ENCODE data around the gene TMEM115.

TMEM115 gene

DNA sequence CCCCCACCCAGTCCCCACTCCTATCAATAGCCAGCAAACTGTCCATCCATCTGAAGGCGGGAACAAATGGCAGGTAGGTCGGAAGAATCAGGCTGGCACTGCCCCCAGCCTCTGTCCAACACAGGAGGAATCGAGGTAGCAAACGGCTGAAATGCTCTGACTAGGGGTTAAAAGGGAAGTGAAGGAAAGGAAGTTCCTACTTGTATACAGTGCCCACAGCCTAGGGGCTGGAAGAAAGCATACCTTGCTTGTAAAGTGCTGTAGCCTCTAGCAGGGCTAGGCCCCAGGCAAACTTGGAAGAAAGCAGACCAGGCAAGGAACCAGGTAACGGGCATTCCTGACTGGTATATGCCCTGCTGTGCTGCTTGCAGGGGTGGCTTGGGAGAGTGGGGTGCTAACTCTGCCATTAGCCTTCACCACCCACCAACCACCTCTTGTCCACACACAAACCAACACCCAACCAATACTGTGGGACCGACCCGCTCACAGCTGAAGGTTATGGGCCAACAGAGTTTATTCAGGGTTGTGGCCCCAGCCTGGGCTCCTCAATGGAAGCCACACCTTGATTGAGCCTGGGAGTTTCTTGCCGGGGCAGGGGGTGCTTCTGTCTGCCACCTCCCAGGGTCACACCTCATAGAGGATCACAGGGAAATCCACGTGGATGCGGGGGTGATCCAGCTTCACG lies 33.7 kb downstream of the TMEM115 start:
- TF ChIP-seq, protein P1, sequence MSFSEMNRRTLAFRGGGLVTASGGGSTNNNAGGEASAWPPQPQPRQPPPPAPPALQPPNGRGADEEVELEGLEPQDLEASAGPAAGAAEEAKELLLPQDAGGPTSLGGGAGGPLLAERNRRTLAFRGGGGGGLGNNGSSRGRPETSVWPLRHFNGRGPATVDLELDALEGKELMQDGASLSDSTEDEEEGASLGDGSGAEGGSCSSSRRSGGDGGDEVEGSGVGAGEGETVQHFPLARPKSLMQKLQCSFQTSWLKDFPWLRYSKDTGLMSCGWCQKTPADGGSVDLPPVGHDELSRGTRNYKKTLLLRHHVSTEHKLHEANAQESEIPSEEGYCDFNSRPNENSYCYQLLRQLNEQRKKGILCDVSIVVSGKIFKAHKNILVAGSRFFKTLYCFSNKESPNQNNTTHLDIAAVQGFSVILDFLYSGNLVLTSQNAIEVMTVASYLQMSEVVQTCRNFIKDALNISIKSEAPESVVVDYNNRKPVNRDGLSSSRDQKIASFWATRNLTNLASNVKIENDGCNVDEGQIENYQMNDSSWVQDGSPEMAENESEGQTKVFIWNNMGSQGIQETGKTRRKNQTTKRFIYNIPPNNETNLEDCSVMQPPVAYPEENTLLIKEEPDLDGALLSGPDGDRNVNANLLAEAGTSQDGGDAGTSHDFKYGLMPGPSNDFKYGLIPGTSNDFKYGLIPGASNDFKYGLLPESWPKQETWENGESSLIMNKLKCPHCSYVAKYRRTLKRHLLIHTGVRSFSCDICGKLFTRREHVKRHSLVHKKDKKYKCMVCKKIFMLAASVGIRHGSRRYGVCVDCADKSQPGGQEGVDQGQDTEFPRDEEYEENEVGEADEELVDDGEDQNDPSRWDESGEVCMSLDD (tag by site-specific recombination; IDR thresholded peaks at IDR 0.05) = no peak
- no peak for TF ChIP-seq ZNF350 (tag by site-specific recombination; IDR thresholded peaks at IDR 0.05)
- TF ChIP-seq ZNF423 (tag by site-specific recombination; IDR thresholded peaks at IDR 0.05) = no peak
- TF ChIP-seq ZNF843 (tag by site-specific recombination; IDR thresholded peaks at IDR 0.05) = no peak
- no peak for TF ChIP-seq ZBTB7A (tag by site-specific recombination; IDR thresholded peaks at IDR 0.05; ENCODE audit: low read depth)
- no peak for TF ChIP-seq ZNF596 (tag by site-specific recombination; IDR thresholded peaks at IDR 0.05)
- TF ChIP-seq ZNF121 (tag by site-specific recombination; IDR thresholded peaks at IDR 0.05) = no peak
- no peak for TF ChIP-seq GLI2 (tag by site-specific recombination; IDR thresholded peaks at IDR 0.05; ENCODE audit: borderline replicate concordance, low read depth)
- TF ChIP-seq ZSCAN16 (tag by site-specific recombination; IDR thresholded peaks at IDR 0.05) = no peak
- no peak for TF ChIP-seq ZNF184 (tag by site-specific recombination; IDR thresholded peaks at IDR 0.05)
- TF ChIP-seq, protein P2, sequence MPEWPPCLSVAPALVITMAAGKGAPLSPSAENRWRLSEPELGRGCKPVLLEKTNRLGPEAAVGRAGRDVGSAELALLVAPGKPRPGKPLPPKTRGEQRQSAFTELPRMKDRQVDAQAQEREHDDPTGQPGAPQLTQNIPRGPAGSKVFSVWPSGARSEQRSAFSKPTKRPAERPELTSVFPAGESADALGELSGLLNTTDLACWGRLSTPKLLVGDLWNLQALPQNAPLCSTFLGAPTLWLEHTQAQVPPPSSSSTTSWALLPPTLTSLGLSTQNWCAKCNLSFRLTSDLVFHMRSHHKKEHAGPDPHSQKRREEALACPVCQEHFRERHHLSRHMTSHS (tag by site-specific recombination; IDR thresholded peaks at IDR 0.05) = no peak
- TF ChIP-seq, protein P3, sequence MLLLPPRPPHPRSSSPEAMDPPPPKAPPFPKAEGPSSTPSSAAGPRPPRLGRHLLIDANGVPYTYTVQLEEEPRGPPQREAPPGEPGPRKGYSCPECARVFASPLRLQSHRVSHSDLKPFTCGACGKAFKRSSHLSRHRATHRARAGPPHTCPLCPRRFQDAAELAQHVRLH (tag by site-specific recombination; IDR thresholded peaks at IDR 0.05) = no peak
- H3K4me3 ChIP-seq (ENCODE audit: low read depth, low read length) = no peak overlapping the region
- H3K4me1 ChIP-seq (ENCODE audit: control insufficient read depth, insufficient read depth, low read length) = no peaks in the 10 kb centered on the region
- H3K36me3 ChIP-seq (ENCODE audit: control insufficient read depth in 2 of 2, insufficient read depth in 1 of 2, low read length in 2 of 2) = peaks cover 3 to 51% of the 10 kb centered on the region in 2 experiments
- H3K27ac ChIP-seq (ENCODE audit: extremely low read depth, low read depth, low read length) = no peak overlapping the region
- H3K9me3 ChIP-seq (ENCODE audit: control insufficient read depth, insufficient read depth, low read depth, low read length) = no peaks in the 10 kb centered on the region
- ChIA-PET CTCF (interaction anchor here (0.7 to 3.0 kb wide), 10 partner anchors 11 to 216 kb away, joined by 3 to 21 read pairs (median 6); partner anchors contain the start of gene LSMEM2), POLR2A (interaction anchor here (2.5 kb wide), 1 partner anchor 26 kb away, joined by 12 read pairs; the partner anchor contains the start of genes HYAL3 and NAA80)

DNA sequence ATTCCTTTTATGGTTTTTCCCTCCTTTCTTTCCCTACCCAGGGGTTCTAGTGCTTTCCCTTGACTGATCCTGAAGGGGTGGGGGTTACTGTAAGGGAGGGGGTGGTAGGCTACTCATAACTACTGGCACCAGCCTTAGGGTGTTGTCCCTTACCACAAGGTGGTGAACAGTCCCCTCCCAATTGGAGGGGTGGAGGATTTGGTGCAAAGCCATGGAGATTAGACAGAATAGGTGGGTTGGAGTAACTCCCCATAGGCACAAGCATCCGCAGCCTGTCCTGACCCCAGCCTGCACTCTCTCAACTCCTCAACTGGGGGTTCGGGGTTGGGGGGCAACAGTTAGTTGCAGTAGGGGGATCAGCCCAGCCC lies 34.2 kb downstream of the TMEM115 start:
- H3K36me3 ChIP-seq (ENCODE audit: control insufficient read depth in 2 of 2, insufficient read depth in 1 of 2, low read length in 2 of 2) = peaks cover 3 to 46% of the 10 kb centered on the region in 2 experiments
- TF ChIP-seq ZFP37 (tag by site-specific recombination; IDR thresholded peaks at IDR 0.05) (no peak), ZNF138 (tag by site-specific recombination; IDR thresholded peaks at IDR 0.05; ENCODE audit: borderline replicate concordance) (no peak), ZNF664 (tag by site-specific recombination; IDR thresholded peaks at IDR 0.05) (no peak), ZNF777 (tag by site-specific recombination; IDR thresholded peaks at IDR 0.05; ENCODE audit: borderline replicate concordance) (no peak), ZNF223 (tag by site-specific recombination; IDR thresholded peaks at IDR 0.05) (no peak), REPIN1 (tag by site-specific recombination; IDR thresholded peaks at IDR 0.05; ENCODE audit: low read depth) (no peak), ZNF48 (tag by site-specific recombination; IDR thresholded peaks at IDR 0.05) (no peak), ZNF157 (tag by site-specific recombination; IDR thresholded peaks at IDR 0.05) (no peak), ZNF2 (tag by site-specific recombination; IDR thresholded peaks at IDR 0.05) (no peak)
- TF ChIP-seq, protein P4, sequence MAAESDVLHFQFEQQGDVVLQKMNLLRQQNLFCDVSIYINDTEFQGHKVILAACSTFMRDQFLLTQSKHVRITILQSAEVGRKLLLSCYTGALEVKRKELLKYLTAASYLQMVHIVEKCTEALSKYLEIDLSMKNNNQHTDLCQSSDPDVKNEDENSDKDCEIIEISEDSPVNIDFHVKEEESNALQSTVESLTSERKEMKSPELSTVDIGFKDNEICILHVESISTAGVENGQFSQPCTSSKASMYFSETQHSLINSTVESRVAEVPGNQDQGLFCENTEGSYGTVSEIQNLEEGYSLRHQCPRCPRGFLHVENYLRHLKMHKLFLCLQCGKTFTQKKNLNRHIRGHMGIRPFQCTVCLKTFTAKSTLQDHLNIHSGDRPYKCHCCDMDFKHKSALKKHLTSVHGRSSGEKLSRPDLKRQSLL (tag by site-specific recombination; IDR thresholded peaks at IDR 0.05) = no peak
- TF ChIP-seq, protein P5, sequence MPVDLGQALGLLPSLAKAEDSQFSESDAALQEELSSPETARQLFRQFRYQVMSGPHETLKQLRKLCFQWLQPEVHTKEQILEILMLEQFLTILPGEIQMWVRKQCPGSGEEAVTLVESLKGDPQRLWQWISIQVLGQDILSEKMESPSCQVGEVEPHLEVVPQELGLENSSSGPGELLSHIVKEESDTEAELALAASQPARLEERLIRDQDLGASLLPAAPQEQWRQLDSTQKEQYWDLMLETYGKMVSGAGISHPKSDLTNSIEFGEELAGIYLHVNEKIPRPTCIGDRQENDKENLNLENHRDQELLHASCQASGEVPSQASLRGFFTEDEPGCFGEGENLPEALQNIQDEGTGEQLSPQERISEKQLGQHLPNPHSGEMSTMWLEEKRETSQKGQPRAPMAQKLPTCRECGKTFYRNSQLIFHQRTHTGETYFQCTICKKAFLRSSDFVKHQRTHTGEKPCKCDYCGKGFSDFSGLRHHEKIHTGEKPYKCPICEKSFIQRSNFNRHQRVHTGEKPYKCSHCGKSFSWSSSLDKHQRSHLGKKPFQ (tag by site-specific recombination; IDR thresholded peaks at IDR 0.05) = no peak
- TF ChIP-seq, protein P6, sequence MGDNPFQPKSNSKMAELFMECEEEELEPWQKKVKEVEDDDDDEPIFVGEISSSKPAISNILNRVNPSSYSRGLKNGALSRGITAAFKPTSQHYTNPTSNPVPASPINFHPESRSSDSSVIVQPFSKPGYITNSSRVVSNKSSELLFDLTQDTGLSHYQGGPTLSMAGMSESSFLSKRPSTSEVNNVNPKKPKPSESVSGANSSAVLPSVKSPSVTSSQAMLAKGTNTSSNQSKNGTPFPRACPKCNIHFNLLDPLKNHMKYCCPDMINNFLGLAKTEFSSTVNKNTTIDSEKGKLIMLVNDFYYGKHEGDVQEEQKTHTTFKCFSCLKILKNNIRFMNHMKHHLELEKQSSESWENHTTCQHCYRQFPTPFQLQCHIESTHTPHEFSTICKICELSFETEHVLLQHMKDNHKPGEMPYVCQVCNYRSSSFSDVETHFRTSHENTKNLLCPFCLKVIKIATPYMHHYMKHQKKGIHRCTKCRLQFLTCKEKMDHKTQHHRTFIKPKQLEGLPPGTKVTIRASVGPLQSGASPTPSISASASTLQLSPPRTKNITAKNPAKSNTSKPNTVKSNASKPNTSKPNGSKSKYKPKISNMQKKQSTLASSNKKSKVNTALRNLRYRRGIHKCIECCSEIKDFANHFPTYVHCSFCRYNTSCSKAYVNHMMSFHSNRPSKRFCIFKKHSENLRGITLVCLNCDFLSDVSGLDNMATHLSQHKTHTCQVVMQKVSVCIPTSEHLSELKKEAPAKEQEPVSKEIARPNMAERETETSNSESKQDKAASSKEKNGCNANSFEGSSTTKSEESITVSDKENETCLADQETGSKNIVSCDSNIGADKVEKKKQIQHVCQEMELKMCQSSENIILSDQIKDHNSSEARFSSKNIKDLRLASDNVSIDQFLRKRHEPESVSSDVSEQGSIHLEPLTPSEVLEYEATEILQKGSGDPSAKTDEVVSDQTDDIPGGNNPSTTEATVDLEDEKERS (tag by site-specific recombination; IDR thresholded peaks at IDR 0.05) = no peak
- no peaks in the 10 kb centered on the region for H3K9me3 ChIP-seq (ENCODE audit: control insufficient read depth, insufficient read depth, low read depth, low read length)
- ChIA-PET POLR2A (interaction anchor here (1.6 to 2.5 kb wide), 2 partner anchors 26 to 130 kb away, joined by 4 to 12 read pairs; partner anchors contain the start of genes HYAL3 and NAA80), CTCF (interaction anchor here (0.6 to 3.0 kb wide), 13 partner anchors 12 to 200 kb away, joined by 3 to 21 read pairs (median 5); partner anchors contain the start of genes HYAL3, LSMEM2 and NAA80)
- no peak overlapping the region for H3K27ac ChIP-seq (ENCODE audit: extremely low read depth, low read depth, low read length)
- H3K4me3 ChIP-seq (ENCODE audit: low read depth, low read length) = no peak overlapping the region
- no peaks in the 10 kb centered on the region for H3K4me1 ChIP-seq (ENCODE audit: control insufficient read depth, insufficient read depth, low read length)

Measured in HEK293 (cell line).